ENCODE measurements around the gene CHRNA10.

- TF ChIP-seq POLR2A (IDR thresholded peaks at IDR 0.05) = no peak
- TF ChIP-seq, protein P1, sequence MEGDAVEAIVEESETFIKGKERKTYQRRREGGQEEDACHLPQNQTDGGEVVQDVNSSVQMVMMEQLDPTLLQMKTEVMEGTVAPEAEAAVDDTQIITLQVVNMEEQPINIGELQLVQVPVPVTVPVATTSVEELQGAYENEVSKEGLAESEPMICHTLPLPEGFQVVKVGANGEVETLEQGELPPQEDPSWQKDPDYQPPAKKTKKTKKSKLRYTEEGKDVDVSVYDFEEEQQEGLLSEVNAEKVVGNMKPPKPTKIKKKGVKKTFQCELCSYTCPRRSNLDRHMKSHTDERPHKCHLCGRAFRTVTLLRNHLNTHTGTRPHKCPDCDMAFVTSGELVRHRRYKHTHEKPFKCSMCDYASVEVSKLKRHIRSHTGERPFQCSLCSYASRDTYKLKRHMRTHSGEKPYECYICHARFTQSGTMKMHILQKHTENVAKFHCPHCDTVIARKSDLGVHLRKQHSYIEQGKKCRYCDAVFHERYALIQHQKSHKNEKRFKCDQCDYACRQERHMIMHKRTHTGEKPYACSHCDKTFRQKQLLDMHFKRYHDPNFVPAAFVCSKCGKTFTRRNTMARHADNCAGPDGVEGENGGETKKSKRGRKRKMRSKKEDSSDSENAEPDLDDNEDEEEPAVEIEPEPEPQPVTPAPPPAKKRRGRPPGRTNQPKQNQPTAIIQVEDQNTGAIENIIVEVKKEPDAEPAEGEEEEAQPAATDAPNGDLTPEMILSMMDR (IDR thresholded peaks at IDR 0.05) = no peak
- no peak for TF ChIP-seq POLR2AphosphoS5 (IDR thresholded peaks at IDR 0.05)
These were observed 39.5 kb upstream of the CHRNA10 start for GRCh38 chr11:3710485-3711259.

All from breast epithelium (tissue), 3 donors.